Putamen (tissue), 1 donor: ENCODE data around the gene ABCG1.
"Not testable (repeated sequence)": the region's sequence is repeated elsewhere in the genome, so short reads cannot be mapped to it uniquely, and the experiment has no call there.

Source experiments
- DNase-seq: peaks from one replicate; pipeline ENCODE4 v3.0.0-alpha.2; 2016; ENCODE audit warnings: low spot score

Gene ABCG1

GRCh38 chr21:42291751-42292562, 73.0 kb downstream of the ABCG1 start:
- no peak for DNase-seq

DNA sequence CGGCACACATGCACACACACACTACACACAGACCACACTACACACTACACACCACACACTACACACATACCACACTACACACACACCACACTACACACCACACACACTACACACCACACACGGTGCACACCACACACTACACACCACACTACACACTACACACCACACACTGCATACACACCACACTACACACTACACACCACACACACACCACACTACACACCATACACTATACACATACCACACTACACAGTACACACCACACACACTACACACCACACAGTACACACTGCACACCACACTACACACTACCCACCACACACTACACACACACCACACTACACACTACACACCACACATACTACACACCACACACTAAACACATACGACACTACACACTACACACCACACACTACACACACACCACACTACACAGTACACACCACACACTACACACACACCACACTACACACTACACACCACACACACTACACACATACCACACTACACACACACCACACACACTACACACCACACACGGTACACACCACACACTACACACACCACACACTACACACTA, 73.7 kb downstream of the ABCG1 start:
- DNase-seq = not testable (repeated sequence)

DNA sequence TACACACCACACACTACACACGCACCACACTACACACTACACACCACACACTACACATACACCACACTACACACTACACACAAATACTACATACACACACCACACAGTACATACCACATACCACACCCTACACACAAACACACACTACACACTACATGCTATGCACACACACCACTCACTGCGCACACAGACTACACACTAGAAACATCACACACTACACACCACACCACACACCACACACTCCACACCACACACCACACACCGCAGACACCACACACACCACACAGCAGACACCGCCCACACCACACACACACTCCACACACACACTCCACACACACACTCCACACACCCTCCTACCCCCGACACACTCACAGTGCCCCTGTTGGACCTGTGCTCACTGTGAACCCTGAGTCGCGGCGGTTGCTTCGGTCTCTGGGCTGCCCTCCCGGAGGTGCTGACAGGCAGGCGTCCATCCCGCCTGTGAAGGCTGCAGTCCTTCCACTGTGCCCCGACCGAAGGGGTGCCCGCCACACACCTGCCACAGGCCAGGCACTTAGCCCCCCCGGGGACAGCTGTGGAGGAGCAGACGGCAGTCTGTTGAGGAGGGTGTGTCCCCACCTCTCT, 74.8 kb downstream of the ABCG1 start:
- DNase-seq = no peak

- no peak for DNase-seq
Measured at GRCh38 chr21:42294273-42294880, 75.4 kb downstream of the ABCG1 start.

GRCh38 chr21:42295845-42296244, 76.9 kb downstream of the ABCG1 start:
- DNase-seq = no peak

- no peak for DNase-seq
Measured at GRCh38 chr21:42296501-42296900, 77.6 kb downstream of the ABCG1 start.

DNA sequence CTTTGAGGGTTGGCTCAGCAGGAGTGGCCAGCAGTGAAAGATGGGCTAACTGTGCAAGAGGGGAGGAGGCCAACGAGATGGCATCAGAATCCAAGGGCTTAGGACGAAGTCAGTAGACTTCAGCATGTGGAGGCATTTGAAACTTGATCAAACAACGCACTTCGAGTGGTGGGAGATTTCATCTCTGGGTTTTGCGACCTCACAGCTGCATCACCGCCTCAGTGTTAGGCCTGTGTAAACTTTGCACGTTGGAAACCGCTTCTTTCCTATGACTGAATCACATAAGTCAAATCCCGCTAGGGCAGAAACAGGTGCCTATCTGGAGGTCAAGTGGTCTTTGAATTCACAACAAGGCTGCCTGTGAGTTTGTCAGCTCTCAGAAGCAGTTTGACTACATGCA, 78.4 kb downstream of the ABCG1 start:
- no peak for DNase-seq

DNA sequence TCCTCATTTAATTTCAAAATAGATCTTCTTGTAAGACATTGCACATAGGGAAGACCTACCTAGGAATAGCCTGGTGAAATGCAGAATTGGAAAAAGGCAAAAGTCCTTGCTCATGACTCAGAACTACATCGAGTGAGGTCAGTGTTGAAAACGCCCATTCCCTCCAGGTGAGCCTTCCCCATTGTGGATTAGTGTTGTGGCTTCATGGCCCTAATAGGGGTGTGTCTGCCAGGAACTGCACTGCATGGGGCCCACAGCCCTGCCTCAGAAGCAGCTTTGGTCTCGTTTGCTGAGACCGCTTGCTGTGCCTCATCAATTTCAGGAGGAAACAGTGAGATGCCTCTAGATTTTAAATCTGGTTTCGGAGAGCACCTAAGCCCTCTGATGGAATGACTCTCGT, 79.3 kb downstream of the ABCG1 start:
- no peak for DNase-seq

DNA sequence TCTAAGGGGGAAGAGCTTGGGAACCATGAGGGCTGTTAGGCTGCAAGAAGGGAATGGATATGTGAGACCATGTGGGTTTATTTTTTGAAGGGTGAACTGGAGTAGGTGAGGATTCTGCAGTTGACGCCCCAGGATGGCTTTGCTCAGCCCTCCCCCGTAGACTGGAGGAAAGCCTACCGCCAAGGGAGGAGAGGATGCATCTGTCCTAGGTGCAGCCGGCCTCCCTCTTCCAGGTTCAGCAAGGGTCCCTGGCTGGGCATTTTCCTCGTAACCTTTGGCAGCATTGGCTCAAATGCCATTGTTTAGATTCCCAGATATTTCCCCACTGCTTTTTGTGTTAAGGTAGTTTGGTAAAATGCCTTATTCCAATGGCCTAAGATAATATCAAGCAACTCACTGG, 79.7 kb downstream of the ABCG1 start:
- no peak for DNase-seq

DNA sequence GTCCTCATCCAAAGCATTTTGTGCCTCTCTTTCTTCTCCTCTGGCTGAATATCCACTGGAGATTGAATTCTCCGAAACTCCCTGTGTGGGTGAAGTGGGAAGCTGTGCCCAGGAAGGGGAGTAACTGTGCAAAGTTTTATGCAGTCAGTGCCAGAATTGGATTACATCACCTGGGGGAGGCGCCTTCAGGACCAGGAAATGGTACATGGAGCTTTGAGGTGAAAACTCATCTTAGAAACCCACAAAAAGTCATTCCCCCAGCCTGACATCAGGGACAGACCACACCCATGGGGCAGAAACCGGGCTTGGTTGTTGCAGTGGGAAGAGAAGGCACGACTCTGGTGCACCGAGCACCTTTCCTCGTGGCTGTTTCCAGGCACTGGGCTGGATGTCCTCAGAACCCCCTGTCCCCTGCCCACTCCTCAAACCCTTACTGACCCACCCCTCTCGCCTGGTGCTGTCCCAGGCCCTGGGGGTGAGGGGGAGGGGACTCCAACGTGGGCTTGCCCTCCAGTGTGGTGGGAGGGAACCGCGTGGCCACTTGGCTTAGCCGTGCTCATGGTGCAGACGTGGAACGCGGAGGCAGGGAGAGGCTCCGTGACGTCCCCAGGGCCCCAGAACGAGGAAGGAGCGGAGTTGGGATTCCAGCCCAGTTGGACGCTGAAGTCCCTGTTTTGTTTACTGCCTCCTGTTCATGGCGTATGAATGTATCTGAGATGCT, 80.5 kb downstream of the ABCG1 start:
- DNase-seq = no peak

GRCh38 chr21:42300045-42300583, 81.2 kb downstream of the ABCG1 start:
- DNase-seq = no peak

DNA sequence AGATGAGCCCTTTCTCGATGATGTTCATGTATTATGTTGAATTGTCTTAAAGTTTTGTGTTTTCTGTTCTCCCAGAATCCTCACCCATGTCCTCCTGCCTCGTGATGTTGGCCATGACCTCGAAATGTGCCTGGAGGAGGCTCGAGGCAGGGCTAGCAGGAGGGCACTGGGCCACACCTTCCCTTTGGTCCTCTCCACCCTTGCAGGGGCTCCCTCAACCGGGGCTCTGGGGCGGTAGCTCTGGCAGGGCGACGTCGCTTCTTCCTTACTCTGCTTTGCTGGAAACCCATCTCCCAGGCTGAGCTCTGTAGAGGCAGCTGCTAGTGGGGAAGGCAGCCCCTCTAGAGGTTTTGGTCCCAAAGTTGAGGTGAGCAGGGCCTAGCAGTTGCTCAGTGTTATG, 82.0 kb downstream of the ABCG1 start:
- DNase-seq = no peak

DNA sequence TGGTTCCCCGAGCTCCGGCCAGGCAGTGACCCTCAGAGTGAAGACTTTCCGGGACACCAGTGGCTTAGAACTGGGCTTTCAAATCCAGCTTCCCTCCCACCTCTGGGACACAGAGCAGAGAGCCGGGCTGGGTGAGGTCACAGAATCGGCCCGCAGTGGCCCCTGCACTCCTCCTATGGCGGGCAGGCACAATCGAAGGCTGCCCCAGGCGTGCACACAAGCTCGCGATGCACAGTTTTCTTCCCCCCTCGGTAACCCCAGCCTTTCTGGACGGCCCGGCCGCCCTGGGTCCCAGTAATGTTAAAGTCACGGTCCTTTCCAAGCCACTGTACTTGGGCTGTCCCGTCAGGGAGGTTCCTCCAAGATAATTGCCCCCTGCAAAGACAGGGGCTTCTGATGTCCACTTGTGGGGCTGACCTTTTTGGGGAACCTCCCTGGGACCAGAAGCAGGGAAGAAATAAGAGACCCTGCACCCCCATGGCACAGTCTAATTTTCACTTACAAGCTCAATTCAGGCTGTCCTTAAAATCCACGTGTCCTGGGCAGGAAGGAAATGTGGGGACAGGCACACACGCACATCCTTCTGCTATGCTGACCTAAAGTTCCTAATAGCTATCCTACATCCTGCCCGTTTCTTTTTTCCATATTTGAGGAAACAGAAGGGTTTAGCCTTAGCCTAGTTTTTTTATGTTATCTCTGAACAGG, 82.6 kb downstream of the ABCG1 start:
- DNase-seq = no peak

DNA sequence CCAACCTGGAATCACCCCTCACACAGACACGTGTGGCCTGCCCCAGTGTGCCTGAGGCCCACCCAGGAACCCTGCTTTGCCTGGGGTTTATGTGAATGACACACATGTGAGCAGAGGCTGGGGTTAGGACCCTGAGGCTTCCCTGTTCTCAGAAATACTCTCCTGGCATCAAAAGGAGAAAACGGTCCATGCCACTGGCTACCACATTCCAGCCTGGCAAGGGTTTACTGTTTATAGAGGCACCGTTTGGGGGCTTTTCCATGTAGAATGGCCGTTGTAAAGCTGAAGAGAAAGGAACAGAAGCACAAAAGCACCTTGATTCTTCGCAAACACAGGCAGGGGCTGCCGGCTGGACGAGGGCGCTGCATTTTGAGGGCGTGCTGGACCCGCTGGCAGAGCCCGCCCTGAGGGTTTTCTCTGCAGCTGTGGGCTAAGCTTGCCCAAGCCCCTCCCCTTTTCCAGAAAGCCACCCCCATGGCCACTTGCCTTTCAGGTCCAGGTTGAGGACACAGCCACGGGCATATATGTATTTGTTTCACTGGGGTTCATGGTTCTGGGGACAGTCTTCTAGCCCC, 83.2 kb downstream of the ABCG1 start:
- DNase-seq = no peak

DNA sequence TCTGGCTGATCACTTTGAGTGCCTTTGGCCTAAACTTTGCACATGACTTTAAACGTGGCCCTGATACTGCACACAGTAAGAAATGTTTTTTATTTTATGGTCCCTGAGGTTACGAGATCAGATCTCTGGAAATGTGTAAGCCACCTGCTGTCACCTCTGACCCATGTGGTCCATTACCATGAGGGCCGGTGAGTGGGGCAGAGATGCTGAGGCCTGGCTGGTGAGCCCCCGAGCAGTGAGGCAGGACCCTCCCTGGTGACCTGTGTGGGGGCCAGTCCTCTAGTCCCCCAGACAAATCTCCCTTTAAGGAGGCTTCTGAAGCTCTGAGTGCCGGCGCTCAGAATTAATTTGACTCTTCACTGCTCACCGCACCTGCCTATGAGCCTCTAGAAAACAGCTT, 83.9 kb downstream of the ABCG1 start:
- no peak for DNase-seq

DNA sequence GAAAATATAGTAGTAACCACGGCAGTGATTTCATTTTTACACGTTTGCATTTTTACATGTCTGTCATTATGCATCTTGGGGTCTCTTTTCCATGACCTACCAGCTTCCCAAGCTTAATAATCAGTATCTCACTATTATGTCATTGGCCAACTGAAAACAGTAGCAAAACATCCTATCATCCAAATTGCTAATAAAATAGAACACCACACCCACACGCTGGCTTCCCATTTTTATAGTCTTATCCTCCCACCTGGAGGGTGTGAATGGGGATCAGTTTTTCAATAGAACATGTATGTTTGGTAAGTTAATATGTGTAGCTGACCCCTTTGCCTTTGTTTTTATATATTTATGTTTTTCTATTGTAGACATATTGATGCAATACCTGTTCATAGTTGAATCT, 84.5 kb downstream of the ABCG1 start:
- DNase-seq = no peak

- no peak for DNase-seq
Measured at GRCh38 chr21:42304556-42305454, 85.9 kb downstream of the ABCG1 start.

DNA sequence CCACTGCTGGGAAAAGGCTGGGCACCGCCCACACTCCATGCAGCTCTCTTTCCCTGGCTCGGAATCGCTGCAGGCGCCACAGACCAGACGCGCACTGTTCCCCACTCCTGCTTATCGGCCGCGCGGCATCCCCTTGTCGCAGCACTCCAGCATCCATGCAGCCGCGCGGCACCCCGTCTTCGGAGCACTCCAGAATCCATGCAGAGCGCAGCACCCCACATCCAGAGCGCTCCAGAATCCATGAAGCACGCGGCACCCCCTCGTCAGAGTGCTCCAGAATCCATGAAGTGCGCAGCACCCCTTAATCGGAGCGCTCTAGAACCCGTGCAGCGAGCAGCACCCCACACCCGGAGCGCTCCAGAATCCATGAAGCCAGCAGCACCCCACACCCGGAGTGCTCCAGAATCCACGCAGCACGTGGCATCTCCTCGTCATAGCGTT, 86.8 kb downstream of the ABCG1 start:
- DNase-seq = no peak

- DNase-seq = no peak
Measured at GRCh38 chr21:42306366-42307035, 87.6 kb downstream of the ABCG1 start.
